Measurements from ENCODE around the gene RAC2.
A peak's percentile ranks its signal among the peaks of the same experiment; 100 is the strongest.

Gene RAC2

DNA sequence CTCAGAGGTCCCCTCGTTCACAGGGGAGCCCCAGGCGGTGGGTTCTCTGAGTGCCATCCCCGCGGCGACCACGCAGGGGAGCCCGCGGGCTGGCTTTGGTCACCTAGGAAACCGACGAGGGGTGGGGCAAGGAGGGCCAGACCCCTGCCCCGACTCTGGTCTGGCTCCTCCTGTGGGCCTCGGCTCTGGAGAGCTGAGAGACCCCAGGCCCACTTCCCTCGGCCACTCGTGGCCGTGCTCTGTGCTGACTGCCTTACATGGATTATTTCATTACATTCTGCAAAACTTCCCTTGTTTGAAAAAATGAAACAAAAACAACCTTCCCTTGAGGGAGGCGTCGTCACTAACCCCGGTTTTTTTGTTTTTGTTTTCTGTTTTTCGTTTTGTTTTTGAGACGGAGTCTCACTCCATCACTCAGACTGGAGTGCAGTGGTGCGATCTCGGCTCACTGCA, 23.1 kb upstream of the RAC2 start:
- Mint-ChIP-seq H3K4me1 (peaks cover 31% of the 10 kb centered on the region), H3K27ac (peak overlapping the region; percentile 98), H3K4me3 (peak overlapping the region; percentile 93), H3K27me3 (no peaks in the 10 kb centered on the region), H3K36me3 (no peaks in the 10 kb centered on the region), H3K9me3 (peaks cover 4% of the 10 kb centered on the region)
- peak; percentile 92 for ATAC-seq

DNA sequence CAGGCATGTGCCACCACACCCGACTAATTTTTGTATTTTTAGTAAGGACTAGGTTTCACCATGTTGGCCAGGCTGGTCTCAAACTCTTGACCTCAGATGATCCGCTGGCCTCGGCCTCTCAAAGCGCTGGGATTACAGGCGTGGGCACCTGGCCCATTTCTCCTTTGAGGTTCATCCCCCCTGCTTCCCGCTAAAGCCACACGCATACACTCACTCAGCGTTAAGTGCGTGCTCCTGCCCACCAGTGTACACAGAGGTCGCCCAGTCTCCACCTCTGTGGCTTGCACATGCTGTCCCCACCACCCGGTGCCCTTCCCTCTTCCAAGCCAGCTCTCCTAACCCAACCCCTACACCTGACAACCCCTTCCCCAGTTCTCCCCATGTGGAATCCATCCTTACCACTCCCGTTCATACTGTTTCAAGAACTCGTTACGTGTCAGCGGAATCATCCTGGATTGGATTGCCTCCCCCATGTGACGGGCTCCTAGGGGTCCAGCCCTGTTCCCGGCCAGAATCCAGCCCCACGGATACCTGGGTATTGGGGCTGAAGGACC, 22.6 kb upstream of the RAC2 start:
- ATAC-seq: peak; percentile 32
- Mint-ChIP-seq H3K36me3 (no peaks in the 10 kb centered on the region), H3K9me3 (peaks cover 4% of the 10 kb centered on the region), H3K27ac (peak overlapping the region; percentile 98), H3K27me3 (no peaks in the 10 kb centered on the region), H3K4me1 (peaks cover 28% of the 10 kb centered on the region), H3K4me3 (peak overlapping the region; percentile 93)

DNA sequence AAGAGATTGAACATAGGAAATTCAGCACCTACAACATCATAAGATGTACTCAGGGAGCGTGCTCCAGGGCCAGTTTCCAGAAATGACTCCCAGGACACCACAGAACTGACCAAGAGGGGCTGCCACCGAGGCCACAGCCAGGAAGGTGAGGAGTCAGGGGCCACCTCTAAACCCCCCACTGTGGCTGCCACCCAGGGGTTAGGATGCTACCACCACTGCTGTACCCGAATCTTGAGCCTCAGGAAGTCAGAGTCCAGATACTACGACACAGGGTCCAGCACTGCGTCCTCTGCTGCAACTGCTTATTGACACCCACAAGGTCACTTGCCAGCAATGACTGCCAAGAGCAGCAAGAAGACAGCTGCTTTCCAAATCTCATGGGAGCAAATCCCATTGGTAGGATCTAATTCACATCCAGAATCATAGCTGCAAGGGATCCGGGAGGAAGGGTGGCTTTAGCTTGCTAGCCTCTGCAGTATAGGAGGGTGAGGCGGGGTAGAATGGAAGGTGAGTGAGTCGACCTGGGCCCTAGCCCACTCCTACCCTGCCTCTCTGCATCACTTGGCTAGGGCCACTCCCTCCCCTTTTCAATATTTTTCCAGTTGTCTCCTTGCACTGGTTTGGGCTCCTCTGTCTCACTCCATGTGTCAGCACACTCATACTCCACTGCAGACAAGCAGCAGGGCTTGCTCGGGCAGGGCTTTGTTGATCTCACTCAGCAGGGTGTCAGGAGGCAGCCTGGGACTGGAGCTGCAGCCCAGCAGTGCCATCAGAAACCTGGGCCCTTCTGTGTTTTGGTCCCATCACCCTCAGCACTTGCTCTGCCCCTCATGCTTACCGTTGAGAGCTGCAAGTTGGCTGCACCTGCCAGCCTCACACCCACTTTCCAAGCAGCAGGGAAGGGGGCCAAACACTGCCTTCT, 20.2 kb upstream of the RAC2 start:
- Mint-ChIP-seq H3K27ac (no peak overlapping the region), H3K36me3 (no peaks in the 10 kb centered on the region), H3K9me3 (peaks cover 4% of the 10 kb centered on the region), H3K4me3 (no peak overlapping the region), H3K4me1 (peaks cover 39% of the 10 kb centered on the region), H3K27me3 (no peaks in the 10 kb centered on the region)
- no peak for ATAC-seq

DNA sequence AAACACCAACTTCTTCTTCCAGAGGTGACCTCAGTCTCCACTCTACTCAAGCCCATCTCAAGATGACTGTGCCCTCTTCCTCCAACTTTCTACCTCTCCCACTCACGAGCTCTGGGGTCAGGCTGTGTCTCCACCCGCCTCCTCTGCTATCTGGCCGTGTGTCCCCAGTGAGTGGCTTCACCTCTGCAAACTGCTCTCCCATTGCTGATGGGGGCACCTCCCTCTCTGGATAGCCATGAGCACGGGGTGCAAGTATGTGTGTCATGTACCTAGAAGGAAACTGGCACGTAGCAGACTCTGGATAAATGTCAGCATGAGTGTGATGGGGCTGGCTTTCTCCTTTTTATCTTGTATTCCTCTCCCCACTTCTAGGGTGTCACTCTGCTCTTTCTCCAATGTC, 18.3 kb upstream of the RAC2 start:
- Mint-ChIP-seq H3K4me1 (peaks cover 31% of the 10 kb centered on the region), H3K27ac (peak overlapping the region; percentile 43), H3K4me3 (no peak overlapping the region)

DNA sequence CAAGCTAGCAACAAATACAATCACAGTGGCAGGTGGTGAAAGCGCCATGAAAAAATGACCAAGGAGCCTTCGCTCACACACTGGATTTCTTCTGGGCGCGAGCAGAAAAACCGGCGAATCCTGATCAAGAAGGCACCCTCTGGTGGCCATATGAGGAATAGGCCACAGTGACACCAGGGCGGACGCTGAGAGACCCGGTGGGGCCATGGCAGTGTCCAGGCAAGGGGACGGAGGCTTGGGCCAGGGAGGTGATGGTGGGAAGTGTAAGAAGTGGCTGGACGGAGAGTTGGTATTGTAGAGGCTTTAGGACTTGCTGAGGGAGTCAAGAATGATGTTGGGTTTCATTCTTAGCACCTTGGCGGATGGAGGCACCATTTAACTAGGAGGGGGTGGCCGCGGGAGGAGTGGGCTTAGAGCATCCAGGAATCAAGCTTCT, 16.9 kb upstream of the RAC2 start:
- H3K36me3 Mint-ChIP-seq: no peaks in the 10 kb centered on the region
- ATAC-seq: peak; percentile 72
- H3K4me3 Mint-ChIP-seq: no peak overlapping the region
- no peaks in the 10 kb centered on the region for H3K27me3 Mint-ChIP-seq
- H3K4me1 Mint-ChIP-seq: peaks cover 34% of the 10 kb centered on the region
- H3K27ac Mint-ChIP-seq: peak overlapping the region; percentile 27
- H3K9me3 Mint-ChIP-seq: peaks cover 4% of the 10 kb centered on the region

More for the DNA sequence above, 18.3 kb upstream of the RAC2 start:
- H3K27me3 Mint-ChIP-seq: no peaks in the 10 kb centered on the region
- H3K9me3 Mint-ChIP-seq: peaks cover 4% of the 10 kb centered on the region
- H3K36me3 Mint-ChIP-seq: no peaks in the 10 kb centered on the region
- no peak for ATAC-seq

DNA sequence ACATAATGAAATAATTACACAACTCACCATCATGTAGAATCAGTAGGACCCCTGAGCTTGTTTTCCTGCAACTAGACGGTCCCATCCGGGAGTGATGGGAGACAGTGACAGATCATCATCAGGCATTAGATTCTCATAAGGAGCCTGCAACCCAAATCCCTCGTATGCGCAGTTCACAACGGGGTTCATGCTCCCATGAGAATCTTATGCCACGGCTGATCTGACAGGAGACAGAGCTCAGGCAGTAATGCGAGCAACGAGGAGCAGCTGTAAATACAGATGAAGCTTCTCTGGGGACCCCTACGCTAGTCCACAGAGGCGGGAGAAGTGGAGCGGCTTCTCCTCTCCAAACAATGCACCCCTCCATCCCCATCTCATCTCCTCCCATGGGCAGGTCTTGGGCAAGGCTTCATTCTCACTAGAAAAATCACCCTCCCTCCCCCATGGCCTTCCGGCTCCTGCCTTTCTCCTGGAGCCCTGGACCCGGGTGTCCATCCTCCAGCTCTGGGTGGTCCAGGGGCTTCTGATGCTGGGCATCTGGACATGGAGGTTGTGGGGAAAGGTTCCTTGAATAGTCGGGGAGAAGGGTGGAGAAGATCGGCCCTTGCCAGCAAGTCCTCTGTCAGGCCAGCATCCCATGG, 16.2 kb upstream of the RAC2 start:
- no peak overlapping the region for H3K4me3 Mint-ChIP-seq
- no peak for ATAC-seq
- H3K36me3 Mint-ChIP-seq: no peaks in the 10 kb centered on the region
- peaks cover 40% of the 10 kb centered on the region for H3K4me1 Mint-ChIP-seq
- peaks cover 4% of the 10 kb centered on the region for H3K9me3 Mint-ChIP-seq
- H3K27ac Mint-ChIP-seq: peak overlapping the region; percentile 66
- no peaks in the 10 kb centered on the region for H3K27me3 Mint-ChIP-seq

DNA sequence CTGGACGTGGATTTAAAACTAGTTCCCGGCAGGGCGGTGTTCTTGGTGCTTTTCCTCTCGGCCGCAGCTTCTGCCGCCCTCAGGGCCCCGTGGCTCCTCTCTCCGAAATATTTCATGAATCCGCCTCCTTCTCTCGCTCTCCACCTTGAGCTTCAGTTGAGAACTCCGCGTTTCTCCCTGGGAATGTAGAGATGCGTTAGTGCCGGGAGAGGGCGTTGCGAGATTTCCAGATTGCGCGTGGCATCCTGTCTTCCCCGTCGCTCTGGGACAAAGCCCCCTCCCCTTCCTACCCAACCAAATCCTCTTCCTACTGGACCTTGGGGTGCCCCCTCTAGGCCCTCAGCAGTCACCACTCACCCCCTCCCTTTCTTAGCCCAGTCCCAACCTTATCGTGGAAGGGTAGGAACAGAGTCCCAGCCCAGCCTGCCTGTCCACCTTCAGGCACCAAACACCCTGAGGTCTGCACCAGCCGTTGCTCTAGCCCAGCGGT, 15.5 kb upstream of the RAC2 start:
- H3K9me3 Mint-ChIP-seq: peaks cover 2% of the 10 kb centered on the region
- H3K4me3 Mint-ChIP-seq: peak overlapping the region; percentile 46
- peak overlapping the region; percentile 66 for H3K27ac Mint-ChIP-seq
- H3K27me3 Mint-ChIP-seq: no peaks in the 10 kb centered on the region
- no peak for ATAC-seq
- peaks cover 45% of the 10 kb centered on the region for H3K4me1 Mint-ChIP-seq
- H3K36me3 Mint-ChIP-seq: no peaks in the 10 kb centered on the region

DNA sequence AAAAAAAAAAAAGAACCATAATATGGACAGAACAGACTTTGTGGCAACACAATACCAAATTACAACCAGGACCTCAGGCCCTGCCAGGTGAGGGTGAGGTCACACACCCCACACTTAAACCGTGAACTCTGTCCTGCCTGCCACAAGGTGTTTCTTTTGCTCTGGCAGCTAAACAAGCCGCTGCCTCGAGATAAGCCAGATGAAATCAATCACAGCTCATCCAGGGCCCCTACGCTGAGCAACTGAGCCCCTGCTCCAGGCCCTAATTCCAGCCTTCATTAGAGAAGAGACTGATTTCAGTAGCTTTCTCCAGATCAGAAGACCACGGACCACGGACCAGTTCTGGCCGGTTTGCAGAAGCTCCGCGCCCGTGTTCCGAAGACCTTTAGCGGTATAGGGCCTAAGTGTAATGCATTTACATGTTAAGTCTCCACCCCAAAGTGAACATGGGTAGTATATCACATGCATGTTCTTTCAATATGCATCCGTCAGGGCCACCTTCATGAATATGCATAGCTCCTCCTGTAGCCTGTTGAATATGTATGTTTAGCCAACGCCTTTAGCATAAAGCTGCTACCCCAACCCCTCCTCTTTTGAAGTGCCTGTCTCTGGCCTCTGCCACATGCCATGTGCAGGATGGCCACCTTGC, 14.8 kb upstream of the RAC2 start:
- Mint-ChIP-seq H3K4me3 (no peak overlapping the region), H3K4me1 (peaks cover 45% of the 10 kb centered on the region), H3K36me3 (no peaks in the 10 kb centered on the region), H3K9me3 (no peaks in the 10 kb centered on the region), H3K27me3 (no peaks in the 10 kb centered on the region), H3K27ac (no peak overlapping the region)
- ATAC-seq: no peak

DNA sequence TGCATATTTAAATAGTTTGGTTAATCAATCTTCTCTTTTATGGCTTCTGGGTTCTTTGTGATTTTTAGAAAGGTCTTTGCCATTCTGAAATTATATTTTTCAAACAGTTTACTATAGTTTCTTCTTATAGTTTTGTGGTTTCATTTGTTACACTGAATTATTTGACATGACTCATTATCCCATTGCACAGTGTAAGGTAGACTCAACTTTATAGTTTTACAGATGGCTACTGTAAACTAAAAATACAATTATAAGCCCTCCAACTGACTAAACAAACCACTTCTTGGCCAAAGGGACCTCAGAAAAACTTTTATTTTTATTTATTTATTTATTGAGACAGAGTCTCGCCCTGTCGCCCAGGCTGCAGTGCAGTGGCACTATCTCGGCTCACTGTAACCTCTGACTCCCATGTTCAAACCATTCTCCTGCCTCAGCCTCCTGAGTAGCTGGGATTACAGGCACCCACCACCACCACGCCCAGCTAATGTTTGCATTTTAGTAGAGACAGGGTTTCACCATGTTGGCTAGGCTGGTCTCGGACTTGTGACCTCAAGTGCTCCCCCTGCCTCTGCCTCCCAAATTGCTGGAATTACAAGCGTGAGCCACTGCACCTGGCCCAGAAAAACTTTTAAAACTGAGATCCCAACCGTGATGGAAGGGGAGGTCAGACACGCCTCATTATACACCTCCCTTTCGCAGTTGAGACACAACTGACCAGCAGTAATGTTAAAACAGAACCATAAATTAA, 14.1 kb upstream of the RAC2 start:
- no peaks in the 10 kb centered on the region for H3K27me3 Mint-ChIP-seq
- no peaks in the 10 kb centered on the region for H3K9me3 Mint-ChIP-seq
- peaks cover 45% of the 10 kb centered on the region for H3K4me1 Mint-ChIP-seq
- H3K36me3 Mint-ChIP-seq: no peaks in the 10 kb centered on the region
- no peak for ATAC-seq
- H3K4me3 Mint-ChIP-seq: no peak overlapping the region
- no peak overlapping the region for H3K27ac Mint-ChIP-seq

DNA sequence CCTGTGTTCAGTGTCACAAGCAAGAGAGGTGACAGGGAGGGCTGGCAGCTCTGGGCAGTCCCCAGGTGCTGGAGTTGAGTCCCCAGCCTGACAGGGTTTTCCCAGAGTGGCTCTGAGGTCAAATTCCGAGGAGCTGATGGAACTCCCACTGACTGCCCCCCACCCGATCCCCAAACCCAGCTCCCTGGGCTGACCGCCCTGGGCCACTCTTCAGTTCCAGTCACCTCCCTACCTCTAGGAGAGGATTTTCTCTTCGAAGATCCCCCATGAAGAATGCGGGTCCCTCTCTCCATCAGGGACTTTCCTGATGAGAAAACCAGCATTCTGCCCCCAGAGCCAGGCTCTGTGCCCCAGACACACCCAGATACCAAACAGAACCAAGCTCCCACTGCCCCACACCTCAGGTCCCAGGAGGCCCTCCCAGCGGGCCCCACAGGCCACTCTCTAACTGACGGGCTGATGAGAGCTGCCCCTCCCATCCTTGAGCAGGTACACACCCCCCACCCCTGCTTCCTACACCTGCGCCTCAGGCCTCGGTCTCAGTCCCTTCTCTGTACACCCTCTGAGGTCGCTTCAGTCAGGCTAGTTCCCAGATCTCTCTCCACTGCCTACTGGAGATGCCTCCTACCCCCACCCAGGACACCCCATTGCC, 12.1 kb upstream of the RAC2 start:
- ATAC-seq: peak; percentile 75

DNA sequence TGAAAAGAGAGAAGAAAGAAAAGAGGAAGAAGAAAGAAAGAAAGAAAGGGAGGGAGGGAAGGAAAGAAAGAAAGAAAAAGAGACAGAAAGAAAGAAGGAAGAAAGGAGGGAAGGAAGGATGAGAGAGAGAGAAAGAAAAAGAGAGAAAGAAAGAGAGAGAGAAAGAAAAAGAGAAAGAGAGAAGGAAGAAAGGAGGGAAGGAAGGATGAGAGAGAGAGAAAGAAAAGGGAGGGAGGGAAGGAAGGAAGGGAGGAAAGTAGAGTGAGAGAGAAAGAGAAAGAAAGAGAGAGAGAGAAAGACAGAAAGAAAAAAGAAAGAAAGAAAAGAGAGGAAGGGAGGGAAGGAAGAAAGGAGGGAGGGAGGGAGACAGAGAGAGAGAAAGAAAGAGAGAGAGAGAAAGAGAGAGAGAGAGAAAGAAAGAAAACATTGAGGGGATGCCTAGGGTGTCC, 11.5 kb upstream of the RAC2 start:
- peak overlapping the region; percentile 62 for H3K4me3 Mint-ChIP-seq
- ATAC-seq: no peak
- no peaks in the 10 kb centered on the region for H3K9me3 Mint-ChIP-seq
- peaks cover 38% of the 10 kb centered on the region for H3K4me1 Mint-ChIP-seq
- H3K36me3 Mint-ChIP-seq: no peaks in the 10 kb centered on the region
- no peaks in the 10 kb centered on the region for H3K27me3 Mint-ChIP-seq
- peak overlapping the region; percentile 91 for H3K27ac Mint-ChIP-seq

More for the DNA sequence above, 12.1 kb upstream of the RAC2 start:
- H3K4me1 Mint-ChIP-seq: peaks cover 45% of the 10 kb centered on the region
- peak overlapping the region; percentile 91 for H3K27ac Mint-ChIP-seq
- no peaks in the 10 kb centered on the region for H3K27me3 Mint-ChIP-seq
- no peaks in the 10 kb centered on the region for H3K9me3 Mint-ChIP-seq
- peak overlapping the region; percentile 62 for H3K4me3 Mint-ChIP-seq
- H3K36me3 Mint-ChIP-seq: no peaks in the 10 kb centered on the region

DNA sequence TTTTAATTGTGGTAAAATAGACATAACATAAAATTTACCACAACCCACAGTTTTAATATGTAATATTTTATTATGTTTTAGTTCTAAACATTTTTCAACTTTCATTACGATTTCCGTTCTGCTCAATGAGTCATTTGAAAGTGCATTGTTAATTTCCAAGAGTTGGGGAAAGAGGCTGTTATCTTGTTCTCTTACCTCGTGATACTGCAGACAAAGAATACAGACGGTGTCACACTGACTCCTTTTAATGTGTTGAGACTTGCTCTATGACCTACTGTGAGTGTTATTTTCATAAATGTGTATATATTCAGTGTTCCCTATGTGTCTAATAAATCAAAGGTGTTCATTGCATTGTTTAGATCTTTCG, 10.8 kb upstream of the RAC2 start:
- Mint-ChIP-seq H3K27me3 (no peaks in the 10 kb centered on the region), H3K4me1 (peaks cover 39% of the 10 kb centered on the region), H3K27ac (peak overlapping the region; percentile 91), H3K4me3 (no peak overlapping the region), H3K36me3 (no peaks in the 10 kb centered on the region), H3K9me3 (no peaks in the 10 kb centered on the region)
- no peak for ATAC-seq

DNA sequence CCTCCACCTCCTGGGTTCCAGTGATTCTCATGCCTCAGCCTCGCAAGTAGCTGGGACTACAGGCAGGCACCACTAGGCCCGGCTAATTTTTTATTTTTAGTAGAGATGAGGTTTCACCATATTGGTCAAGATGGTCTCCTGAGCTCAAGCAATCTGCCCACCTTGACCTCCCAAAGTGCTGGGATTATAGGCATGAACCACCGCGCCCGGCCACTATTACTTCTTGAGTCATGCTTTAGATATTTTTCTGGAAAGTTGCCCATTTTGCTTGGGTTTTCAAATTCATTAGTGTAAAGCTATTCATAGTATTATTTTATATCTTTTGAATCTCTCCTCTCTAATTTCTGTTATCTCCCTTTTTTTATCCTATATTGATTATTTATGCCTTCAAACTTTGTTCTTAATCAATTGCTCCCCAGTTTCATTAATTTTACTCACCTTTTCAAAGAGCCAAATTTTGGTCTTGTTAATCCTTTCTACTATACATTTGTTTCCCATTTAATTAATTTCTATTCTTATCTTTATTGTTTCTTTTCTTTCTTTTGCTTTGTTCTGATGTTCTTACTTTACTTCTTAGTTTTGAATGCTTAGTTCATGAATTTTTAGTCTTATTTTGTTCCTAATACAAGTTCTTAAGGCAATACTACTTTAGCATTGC, 10.3 kb upstream of the RAC2 start:
- no peak overlapping the region for H3K4me3 Mint-ChIP-seq
- no peak overlapping the region for H3K27ac Mint-ChIP-seq
- no peak for ATAC-seq
- no peaks in the 10 kb centered on the region for H3K36me3 Mint-ChIP-seq
- H3K27me3 Mint-ChIP-seq: no peaks in the 10 kb centered on the region
- H3K9me3 Mint-ChIP-seq: no peaks in the 10 kb centered on the region
- H3K4me1 Mint-ChIP-seq: peaks cover 36% of the 10 kb centered on the region
